HepG2 (cell line): ENCODE data around the gene LEMD2. TPM values are rescaled to one million over a fixed set of nuclear protein-coding genes. Genes with fewer than 3 reads are reported as not detected.
A peak's percentile ranks its signal among the peaks of the same experiment; 100 is the strongest.

Experiments used
- BRCA1 ChIP-seq: sonication (generic); formaldehyde crosslinking; IDR thresholded peaks from 2 replicates; pipeline ENCODE4 v1.4.0; 2020; ENCODE audit warnings: missing genetic modification reagents
- CC2D1A ChIP-seq: sonication (generic); formaldehyde crosslinking; IDR thresholded peaks from 2 replicates; pipeline ENCODE4 v1.8.1; 2023; ENCODE audit warnings: mild to moderate bottlenecking, missing genetic modification reagents
- DNMT3B ChIP-seq: conservative IDR thresholded peaks from 2 replicates; pipeline ENCODE4 v1.6.1; 2016; ENCODE audit warnings: missing biosample characterization, control low read depth
- HOXA3 ChIP-seq: sonication (generic); formaldehyde crosslinking; IDR thresholded peaks from 2 replicates; pipeline ENCODE4 v1.5.0; 2020; ENCODE audit warnings: missing genetic modification reagents
- NCOA2 ChIP-seq: sonication (generic); formaldehyde crosslinking; IDR thresholded peaks from 2 replicates; pipeline ENCODE4 v1.8.0; 2022; ENCODE audit warnings: inconsistent platforms
- POGZ ChIP-seq: sonication (generic); formaldehyde crosslinking; IDR thresholded peaks from 2 replicates; pipeline ENCODE4 v1.4.0; 2020; ENCODE audit warnings: mild to moderate bottlenecking, missing genetic modification reagents
- PPARG ChIP-seq: conservative IDR thresholded peaks from 2 replicates; pipeline ENCODE4 v1.6.1; 2016; ENCODE audit warnings: missing biosample characterization, missing genetic modification reagents
- SP2 ChIP-seq: sonication (generic); formaldehyde crosslinking; IDR thresholded peaks from 2 replicates; pipeline ENCODE4 v1.5.1; 2020; ENCODE audit warnings: mild to moderate bottlenecking, missing genetic modification reagents
- TOPORS ChIP-seq: sonication (generic); formaldehyde crosslinking; IDR thresholded peaks from 2 replicates; pipeline ENCODE4 v1.8.0; 2023; ENCODE audit warnings: mild to moderate bottlenecking, missing genetic modification reagents
- ZBTB20 ChIP-seq: sonication (generic); formaldehyde crosslinking; IDR thresholded peaks from 2 replicates; pipeline ENCODE4 v1.8.1; 2023; ENCODE audit warnings: missing genetic modification reagents, low read depth, mild to moderate bottlenecking, borderline replicate concordance
- ZFY ChIP-seq: sonication (generic); formaldehyde crosslinking; IDR thresholded peaks from 2 replicates; pipeline ENCODE4 v1.4.0; 2020; ENCODE audit warnings: missing genetic modification reagents
- ZNF225 ChIP-seq: sonication (generic); formaldehyde crosslinking; IDR thresholded peaks from 2 replicates; pipeline ENCODE4 v1.4.0; 2020; ENCODE audit warnings: mild to moderate bottlenecking, missing genetic modification reagents
- ZNF629 ChIP-seq: sonication (generic); formaldehyde crosslinking; conservative IDR thresholded peaks from 2 replicates; pipeline ENCODE4 v1.5.0; 2020; ENCODE audit warnings: missing genetic modification reagents
- polyA plus RNA-seq, 8 experiments: library from polyadenylated mRNA; depleted of rRNA in 3 of 8; stranded (reverse) in 7 of 8; unstranded in 1 of 8; fragments of >200 nt; fragmentation: Illumina TruSeq in 4 of 8; extraction: Trizol in 4 of 8; gene quantifications; 2 replicates each; pipeline versions ENCODE4 v1.2.1 to v1.2.3, GENCODE V29; 2011 to 2016; ENCODE audit warnings: low read depth in 4 of 8, missing spikeins in 1 of 8, mixed read lengths in 1 of 8; ENCODE audit not compliant: insufficient read depth in 1 of 8
- total RNA-seq, 5 experiments: library from RNA; depleted of rRNA; stranded (reverse); fragments of >200 nt; fragmentation: Illumina TruSeq; extraction: Trizol; gene quantifications; 2 replicates each; pipeline ENCODE4 v1.2.3, GENCODE V29; 2016; ENCODE audit warnings: low read depth in 1 of 5
- TF ChIP-seq, protein P1 (sequence below): sonication (generic); formaldehyde crosslinking; IDR thresholded peaks from 2 replicates; pipeline ENCODE4 v1.4.0; 2020; ENCODE audit warnings: missing genetic modification reagents
- TF ChIP-seq, protein P2 (sequence below), 2 experiments: sonication (generic) in 1 of 2; formaldehyde crosslinking in 1 of 2; IDR thresholded peaks; 2 replicates each; pipeline versions ENCODE4 v1.4.0 to v1.6.1; 2018 to 2020; ENCODE audit warnings: missing genetic modification reagents in 2 of 2, borderline replicate concordance in 1 of 2, low read depth in 1 of 2, mild to moderate bottlenecking in 1 of 2, missing biosample characterization in 1 of 2
- TF ChIP-seq, protein P3 (sequence below): sonication (generic); formaldehyde crosslinking; IDR thresholded peaks from 2 replicates; pipeline ENCODE4 v1.4.0; 2020; ENCODE audit warnings: missing genetic modification reagents
- TF ChIP-seq, protein P4 (sequence below): sonication (generic); formaldehyde crosslinking; IDR thresholded peaks from 2 replicates; pipeline ENCODE4 v1.5.0; 2020; ENCODE audit warnings: mild to moderate bottlenecking, missing genetic modification reagents
- TF ChIP-seq, protein P5 (sequence below): IDR thresholded peaks from 2 replicates; pipeline ENCODE4 v1.4.0; 2020; ENCODE audit warnings: mild to moderate bottlenecking, missing genetic modification reagents

The LEMD2 gene
- total and polyA plus RNA-seq, 2 of the 13 experiments (the other 11 are each of a cell fraction or from before 2014, with no cell fraction given): 45.2 to 62.9 TPM

DNA sequence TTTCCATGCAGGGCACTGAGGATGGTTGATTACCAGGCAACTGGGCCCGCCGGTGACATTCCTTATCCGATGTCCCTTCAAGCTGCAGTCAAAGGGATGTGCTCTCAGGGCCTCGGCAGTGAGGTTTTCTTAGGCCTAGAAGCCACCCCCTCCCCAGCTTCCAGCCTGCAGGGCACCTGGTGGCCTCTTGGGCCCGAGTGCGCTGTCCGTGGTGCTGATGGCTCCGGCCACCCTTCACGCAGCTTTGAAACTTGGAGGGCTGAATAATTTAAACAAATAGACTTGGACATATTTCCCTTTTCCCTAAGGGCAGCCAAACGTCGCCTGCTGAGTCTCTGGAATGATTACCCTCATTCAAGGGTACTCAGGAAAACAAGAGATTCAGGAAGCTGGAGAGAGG is 23.7 kb upstream of the LEMD2 start (continued):
- TF ChIP-seq, protein P1, sequence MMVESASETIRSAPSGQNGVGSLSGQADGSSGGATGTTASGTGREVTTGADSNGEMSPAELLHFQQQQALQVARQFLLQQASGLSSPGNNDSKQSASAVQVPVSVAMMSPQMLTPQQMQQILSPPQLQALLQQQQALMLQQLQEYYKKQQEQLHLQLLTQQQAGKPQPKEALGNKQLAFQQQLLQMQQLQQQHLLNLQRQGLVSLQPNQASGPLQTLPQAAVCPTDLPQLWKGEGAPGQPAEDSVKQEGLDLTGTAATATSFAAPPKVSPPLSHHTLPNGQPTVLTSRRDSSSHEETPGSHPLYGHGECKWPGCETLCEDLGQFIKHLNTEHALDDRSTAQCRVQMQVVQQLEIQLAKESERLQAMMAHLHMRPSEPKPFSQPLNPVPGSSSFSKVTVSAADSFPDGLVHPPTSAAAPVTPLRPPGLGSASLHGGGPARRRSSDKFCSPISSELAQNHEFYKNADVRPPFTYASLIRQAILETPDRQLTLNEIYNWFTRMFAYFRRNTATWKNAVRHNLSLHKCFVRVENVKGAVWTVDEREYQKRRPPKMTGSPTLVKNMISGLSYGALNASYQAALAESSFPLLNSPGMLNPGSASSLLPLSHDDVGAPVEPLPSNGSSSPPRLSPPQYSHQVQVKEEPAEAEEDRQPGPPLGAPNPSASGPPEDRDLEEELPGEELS: no peak
- peak; percentile 69; the same call in 1 of the 2 replicates for TF ChIP-seq ZBTB20 (CRISPR knock-in tag)
- peak; percentile 63; the same call in 1 of the 2 replicates for TF ChIP-seq PPARG (CRISPR knock-in tag)
- no peak for TF ChIP-seq POGZ (CRISPR knock-in tag)
- TF ChIP-seq CC2D1A: peak; percentile 78; the same call in 1 of the 2 replicates
- TF ChIP-seq, protein P2, sequence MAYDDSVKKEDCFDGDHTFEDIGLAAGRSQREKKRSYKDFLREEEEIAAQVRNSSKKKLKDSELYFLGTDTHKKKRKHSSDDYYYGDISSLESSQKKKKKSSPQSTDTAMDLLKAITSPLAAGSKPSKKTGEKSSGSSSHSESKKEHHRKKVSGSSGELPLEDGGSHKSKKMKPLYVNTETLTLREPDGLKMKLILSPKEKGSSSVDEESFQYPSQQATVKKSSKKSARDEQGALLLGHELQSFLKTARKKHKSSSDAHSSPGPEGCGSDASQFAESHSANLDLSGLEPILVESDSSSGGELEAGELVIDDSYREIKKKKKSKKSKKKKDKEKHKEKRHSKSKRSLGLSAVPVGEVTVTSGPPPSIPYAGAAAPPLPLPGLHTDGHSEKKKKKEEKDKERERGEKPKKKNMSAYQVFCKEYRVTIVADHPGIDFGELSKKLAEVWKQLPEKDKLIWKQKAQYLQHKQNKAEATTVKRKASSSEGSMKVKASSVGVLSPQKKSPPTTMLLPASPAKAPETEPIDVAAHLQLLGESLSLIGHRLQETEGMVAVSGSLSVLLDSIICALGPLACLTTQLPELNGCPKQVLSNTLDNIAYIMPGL (CRISPR knock-in tag; IDR thresholded peaks at IDR 0.05; ENCODE audit: borderline replicate concordance in 1 of 2, low read depth in 1 of 2): peak in 1 of 2 experiments; percentile 53; a peak in 1 of 4 replicates
- TF ChIP-seq, protein P3, sequence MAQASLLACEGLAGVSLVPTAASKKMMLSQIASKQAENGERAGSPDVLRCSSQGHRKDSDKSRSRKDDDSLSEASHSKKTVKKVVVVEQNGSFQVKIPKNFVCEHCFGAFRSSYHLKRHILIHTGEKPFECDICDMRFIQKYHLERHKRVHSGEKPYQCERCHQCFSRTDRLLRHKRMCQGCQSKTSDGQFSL (CRISPR knock-in tag): peak; percentile 64; the same call in 1 of the 2 replicates
- TF ChIP-seq HOXA3: peak; percentile 34; the same call in 1 of the 2 replicates
- TF ChIP-seq DNMT3B (CRISPR knock-in tag): peak; percentile 98
- TF ChIP-seq NCOA2 (CRISPR knock-in tag): peak; percentile 67
- TF ChIP-seq ZFY: peak; percentile 61
- peak; percentile 91 for TF ChIP-seq BRCA1 (CRISPR knock-in tag)
- TF ChIP-seq SP2 (CRISPR knock-in tag): no peak
- TF ChIP-seq, protein P4, sequence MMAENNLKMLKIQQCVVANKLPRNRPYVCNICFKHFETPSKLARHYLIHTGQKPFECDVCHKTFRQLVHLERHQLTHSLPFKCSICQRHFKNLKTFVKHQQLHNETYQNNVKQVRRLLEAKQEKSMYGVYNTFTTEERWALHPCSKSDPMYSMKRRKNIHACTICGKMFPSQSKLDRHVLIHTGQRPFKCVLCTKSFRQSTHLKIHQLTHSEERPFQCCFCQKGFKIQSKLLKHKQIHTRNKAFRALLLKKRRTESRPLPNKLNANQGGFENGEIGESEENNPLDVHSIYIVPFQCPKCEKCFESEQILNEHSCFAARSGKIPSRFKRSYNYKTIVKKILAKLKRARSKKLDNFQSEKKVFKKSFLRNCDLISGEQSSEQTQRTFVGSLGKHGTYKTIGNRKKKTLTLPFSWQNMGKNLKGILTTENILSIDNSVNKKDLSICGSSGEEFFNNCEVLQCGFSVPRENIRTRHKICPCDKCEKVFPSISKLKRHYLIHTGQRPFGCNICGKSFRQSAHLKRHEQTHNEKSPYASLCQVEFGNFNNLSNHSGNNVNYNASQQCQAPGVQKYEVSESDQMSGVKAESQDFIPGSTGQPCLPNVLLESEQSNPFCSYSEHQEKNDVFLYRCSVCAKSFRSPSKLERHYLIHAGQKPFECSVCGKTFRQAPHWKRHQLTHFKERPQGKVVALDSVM: no peak
- TF ChIP-seq ZNF629 (CRISPR knock-in tag): no peak
- peak; percentile 43; the same call in 1 of the 2 replicates for TF ChIP-seq ZNF225
- TF ChIP-seq, protein P5, sequence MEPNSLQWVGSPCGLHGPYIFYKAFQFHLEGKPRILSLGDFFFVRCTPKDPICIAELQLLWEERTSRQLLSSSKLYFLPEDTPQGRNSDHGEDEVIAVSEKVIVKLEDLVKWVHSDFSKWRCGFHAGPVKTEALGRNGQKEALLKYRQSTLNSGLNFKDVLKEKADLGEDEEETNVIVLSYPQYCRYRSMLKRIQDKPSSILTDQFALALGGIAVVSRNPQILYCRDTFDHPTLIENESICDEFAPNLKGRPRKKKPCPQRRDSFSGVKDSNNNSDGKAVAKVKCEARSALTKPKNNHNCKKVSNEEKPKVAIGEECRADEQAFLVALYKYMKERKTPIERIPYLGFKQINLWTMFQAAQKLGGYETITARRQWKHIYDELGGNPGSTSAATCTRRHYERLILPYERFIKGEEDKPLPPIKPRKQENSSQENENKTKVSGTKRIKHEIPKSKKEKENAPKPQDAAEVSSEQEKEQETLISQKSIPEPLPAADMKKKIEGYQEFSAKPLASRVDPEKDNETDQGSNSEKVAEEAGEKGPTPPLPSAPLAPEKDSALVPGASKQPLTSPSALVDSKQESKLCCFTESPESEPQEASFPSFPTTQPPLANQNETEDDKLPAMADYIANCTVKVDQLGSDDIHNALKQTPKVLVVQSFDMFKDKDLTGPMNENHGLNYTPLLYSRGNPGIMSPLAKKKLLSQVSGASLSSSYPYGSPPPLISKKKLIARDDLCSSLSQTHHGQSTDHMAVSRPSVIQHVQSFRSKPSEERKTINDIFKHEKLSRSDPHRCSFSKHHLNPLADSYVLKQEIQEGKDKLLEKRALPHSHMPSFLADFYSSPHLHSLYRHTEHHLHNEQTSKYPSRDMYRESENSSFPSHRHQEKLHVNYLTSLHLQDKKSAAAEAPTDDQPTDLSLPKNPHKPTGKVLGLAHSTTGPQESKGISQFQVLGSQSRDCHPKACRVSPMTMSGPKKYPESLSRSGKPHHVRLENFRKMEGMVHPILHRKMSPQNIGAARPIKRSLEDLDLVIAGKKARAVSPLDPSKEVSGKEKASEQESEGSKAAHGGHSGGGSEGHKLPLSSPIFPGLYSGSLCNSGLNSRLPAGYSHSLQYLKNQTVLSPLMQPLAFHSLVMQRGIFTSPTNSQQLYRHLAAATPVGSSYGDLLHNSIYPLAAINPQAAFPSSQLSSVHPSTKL (CRISPR knock-in tag): peak; percentile 58; the same call in 1 of the 2 replicates
- 0 out of 2 replicates have a peak, but pooled peaks have one; percentile 59 for TF ChIP-seq TOPORS (CRISPR knock-in tag)
